Smooth muscle cell of the brain vasculature (primary cell): ENCODE results near the gene ESPL1.
"Not testable (repeated sequence)": the region's sequence is repeated elsewhere in the genome, so short reads cannot be mapped to it uniquely, and the experiment has no call there.

Experiments used
- DNase-seq: peaks from one replicate; pipeline ENCODE4 v3.0.0-alpha.2; 2012; ENCODE audit warnings: low read depth, low spot score

Gene ESPL1

GRCh38 chr12:53258541-53259539, 9.3 kb upstream of the ESPL1 start:
- no peak for DNase-seq

GRCh38 chr12:53259891-53260290, 8.2 kb upstream of the ESPL1 start:
- no peak for DNase-seq

- DNase-seq = no peak
These were observed 2.3 kb upstream of the ESPL1 start for GRCh38 chr12:53265783-53266182.

DNA sequence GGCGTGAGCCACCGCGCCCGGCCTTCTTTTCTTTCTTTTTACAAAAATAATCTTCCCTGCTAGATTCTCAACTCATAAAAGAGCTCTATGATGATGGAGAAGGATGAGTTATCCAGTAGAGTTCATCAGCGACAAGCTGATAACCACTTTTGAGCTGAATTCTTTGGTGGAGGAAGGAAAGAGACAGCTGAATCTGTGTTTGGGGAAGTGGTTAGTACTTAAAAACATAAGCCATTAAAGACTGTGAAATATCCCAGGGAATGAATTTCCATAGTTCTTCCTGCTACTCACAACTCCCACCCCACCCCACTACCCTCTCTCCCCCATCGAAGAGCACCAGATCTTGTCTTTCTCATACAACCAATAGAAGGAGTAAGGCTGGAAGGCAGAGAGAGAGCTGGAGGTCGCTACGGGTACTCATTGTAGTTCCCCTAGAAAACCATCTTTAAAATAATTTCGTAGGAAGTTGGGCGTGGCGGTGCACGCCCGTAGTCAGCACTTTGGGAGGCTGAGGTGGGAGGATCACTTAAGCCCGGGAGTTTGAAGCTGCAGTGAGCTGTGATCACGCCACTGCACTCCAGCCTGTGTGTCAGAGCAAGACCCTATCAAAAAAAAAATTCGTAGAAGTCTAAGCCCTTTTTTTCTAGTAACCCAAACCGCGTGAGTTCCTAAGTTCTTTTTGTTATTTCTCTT, 647 bp upstream of the ESPL1 start:
- DNase-seq = no peak

DNA sequence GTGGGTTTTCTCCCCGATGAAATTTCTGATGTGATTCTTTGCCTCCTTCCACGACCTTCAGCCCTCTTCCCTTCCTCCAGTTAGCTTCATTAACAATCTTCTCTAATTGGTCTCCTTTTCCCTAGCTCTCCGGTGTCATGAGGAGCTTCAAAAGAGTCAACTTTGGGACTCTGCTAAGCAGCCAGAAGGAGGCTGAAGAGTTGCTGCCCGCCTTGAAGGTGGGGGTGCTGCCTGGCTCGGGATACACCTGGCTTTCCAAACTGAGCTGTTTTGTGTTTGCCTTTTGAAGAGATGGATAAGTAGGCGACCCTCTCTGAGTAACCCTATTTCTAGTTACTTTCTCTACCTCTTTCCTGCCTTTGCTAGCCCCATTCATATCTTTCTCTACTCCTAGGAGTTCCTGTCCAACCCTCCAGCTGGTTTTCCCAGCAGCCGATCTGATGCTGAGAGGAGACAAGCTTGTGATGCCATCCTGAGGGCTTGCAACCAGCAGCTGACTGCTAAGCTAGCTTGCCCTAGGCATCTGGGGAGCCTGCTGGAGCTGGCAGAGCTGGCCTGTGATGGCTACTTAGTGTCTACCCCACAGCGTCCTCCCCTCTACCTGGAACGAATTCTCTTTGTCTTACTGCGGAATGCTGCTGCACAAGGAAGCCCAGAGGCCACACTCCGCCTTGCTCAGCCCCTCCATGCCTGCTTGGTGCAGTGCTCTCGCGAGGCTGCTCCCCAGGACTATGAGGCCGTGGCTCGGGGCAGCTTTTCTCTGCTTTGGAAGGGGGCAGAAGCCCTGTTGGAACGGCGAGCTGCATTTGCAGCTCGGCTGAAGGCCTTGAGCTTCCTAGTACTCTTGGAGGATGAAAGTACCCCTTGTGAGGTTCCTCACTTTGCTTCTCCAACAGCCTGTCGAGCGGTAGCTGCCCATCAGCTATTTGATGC, 797 bp downstream of the ESPL1 start:
- no peak for DNase-seq

GRCh38 chr12:53274445-53274844, 6.3 kb downstream of the ESPL1 start:
- no peak for DNase-seq

- no peak for DNase-seq
These were observed 8.4 kb downstream of the ESPL1 start for GRCh38 chr12:53276511-53276910.

- no peak for DNase-seq
These were observed 9.9 kb downstream of the ESPL1 start for GRCh38 chr12:53277981-53278380.

DNA sequence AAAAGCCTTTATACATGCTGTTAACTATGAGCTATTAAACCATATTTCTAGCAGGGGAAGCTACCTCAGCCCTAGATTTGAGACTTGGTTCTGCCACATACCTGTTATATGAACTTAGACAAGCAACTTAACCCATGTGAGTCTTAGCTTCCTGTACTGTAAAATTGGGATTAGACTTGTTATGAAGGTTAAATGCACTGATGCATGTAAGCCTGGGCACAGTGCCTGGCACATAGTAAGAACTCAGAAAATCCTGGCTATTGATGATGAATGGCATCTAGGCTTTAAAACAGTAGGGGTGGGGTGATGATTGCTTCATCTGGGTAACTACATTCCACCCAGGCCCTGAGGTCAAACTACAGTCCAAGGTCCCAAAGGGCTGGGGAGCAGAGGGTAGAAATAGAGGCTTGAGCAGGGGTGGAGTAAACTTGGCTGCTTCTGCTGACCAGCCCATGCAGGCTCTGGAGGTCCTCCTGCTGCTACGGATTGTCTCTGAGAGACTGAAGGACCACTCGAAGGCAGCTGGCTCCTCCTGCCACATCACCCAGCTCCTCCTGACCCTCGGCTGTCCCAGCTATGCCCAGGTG, 11.3 kb downstream of the ESPL1 start:
- no peak for DNase-seq

- no peak for DNase-seq
These were observed 11.9 kb downstream of the ESPL1 start for GRCh38 chr12:53279888-53280498.

DNA sequence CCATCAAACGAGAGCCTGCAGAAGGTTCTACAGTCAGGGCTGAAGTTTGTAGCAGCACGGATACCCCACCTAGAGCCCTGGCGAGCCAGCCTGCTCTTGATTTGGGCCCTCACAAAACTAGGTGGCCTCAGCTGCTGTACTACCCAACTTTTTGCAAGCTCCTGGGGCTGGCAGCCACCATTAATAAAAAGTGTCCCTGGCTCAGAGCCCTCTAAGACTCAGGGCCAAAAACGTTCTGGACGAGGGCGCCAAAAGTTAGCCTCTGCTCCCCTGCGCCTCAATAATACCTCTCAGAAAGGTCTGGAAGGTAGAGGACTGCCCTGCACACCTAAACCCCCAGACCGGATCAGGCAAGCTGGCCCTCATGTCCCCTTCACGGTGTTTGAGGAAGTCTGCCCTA, 18.3 kb downstream of the ESPL1 start:
- DNase-seq = no peak

GRCh38 chr12:53287741-53288216, 19.7 kb downstream of the ESPL1 start:
- DNase-seq = peak; percentile 20

GRCh38 chr12:53288322-53288721, 20.2 kb downstream of the ESPL1 start:
- no peak for DNase-seq

GRCh38 chr12:53289891-53290290, 21.8 kb downstream of the ESPL1 start:
- no peak for DNase-seq

GRCh38 chr12:53290661-53291060, 22.6 kb downstream of the ESPL1 start:
- no peak for DNase-seq

GRCh38 chr12:53292426-53292825, 24.3 kb downstream of the ESPL1 start:
- no peak for DNase-seq

GRCh38 chr12:53295070-53295890, 27.2 kb downstream of the ESPL1 start, which contains the start of gene PFDN5:
TSS of gene PFDN5 (plus strand) at chr12:53295542. CDS start at chr12:53295568, 26 bp downstream.
- peak; percentile 83 for DNase-seq

- no peak for DNase-seq
These were observed 27.8 kb downstream of the ESPL1 start for GRCh38 chr12:53295891-53296219.

- DNase-seq = not testable (repeated sequence)
These were observed 29.0 kb downstream of the ESPL1 start for GRCh38 chr12:53297106-53297505.

DNA sequence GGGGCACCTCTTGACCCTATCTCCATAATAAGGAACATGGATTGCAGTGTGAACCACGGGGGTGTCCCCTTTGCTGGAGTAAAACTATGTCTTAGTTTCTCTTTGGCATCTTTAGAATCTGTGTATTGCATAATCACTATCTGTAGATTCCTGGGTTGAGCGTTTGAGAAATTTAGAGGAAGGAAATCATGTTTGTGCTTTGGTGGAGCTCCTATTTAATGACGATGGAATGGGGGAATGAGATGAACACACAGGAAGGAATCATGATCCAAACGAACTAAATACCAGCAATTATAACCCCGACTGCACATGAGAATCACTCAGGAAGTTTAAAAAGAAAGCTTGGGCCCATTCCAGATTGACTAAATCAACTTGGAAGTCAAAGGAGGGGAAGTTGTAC, 30.1 kb downstream of the ESPL1 start:
- no peak for DNase-seq
